GM23248 (cell line): ENCODE results near the gene RHEB.

Experiments
- EZH2 ChIP-seq: fragments of 200-600 bp; sonication (generic); IDR thresholded peaks from 2 replicates; pipeline ENCODE4 v1.6.1; 2018; ENCODE audit warnings: antibody characterized with exemption, mild to moderate bottlenecking; ENCODE audit not compliant: insufficient read depth, poor library complexity, severe bottlenecking
- EZH2phosphoT487 ChIP-seq: fragments of 200-600 bp; sonication (generic); IDR thresholded peaks from 2 replicates; pipeline ENCODE4 v1.6.1; 2018; ENCODE audit warnings: antibody characterized with exemption, moderate library complexity, mild to moderate bottlenecking, low read depth; ENCODE audit not compliant: insufficient read depth

DNA sequence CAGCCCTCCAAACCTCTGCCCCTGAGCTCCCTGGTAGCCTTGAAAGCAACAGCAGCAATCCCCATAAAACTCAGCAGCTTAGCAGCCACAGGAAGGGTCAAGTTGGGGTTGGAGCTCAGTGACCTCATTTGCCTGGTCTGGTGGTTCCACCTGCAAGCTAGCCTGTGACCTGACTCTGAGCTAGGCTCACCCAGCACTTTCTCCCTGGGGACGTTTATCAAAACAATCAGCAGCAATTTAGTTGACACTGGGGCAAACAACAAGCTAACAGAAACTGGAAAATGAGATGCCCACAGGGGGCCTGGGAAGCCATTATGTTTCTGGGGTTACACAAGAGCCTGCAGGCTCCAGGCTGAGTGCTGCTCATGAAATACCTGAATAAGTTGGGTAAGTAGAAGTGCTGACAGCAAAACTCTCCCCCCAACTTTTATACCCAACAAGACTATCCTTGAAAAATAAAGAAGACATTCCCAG lies 57.4 kb downstream of the RHEB start:
- TF ChIP-seq EZH2 (no peak), EZH2phosphoT487 (no peak)
